Activated CD4-positive, alpha-beta memory T cell treated with anti-CD3 and anti-CD28 coated beads, Interleukin-2, amount 10 ng/mL, durations not matched to agents 7 days and 5 days (primary cell): ENCODE results near the gene SLC17A3. TPM values are rescaled to one million over a fixed set of nuclear protein-coding genes. Genes with fewer than 3 reads are reported as not detected.

ENCODE experiments used
- CTCF ChIA-PET: fragments of 350-600 bp; sonication (Branson Sonifier 250); formaldehyde crosslinking; loops from one replicate; lab custom pipeline; 2021; ENCODE audit warnings: antibody characterized with exemption, inconsistent platforms; lab: Charles Lee
- POLR2A ChIA-PET: fragments of 350-600 bp; sonication (Branson Sonifier 250); formaldehyde crosslinking; loops from one replicate; lab custom pipeline; 2021; ENCODE audit warnings: antibody characterized with exemption; lab: Charles Lee
- DNase-seq: peaks from one replicate; pipeline ENCODE4 v3.0.0-alpha.2; 2020
- H3K27ac Mint-ChIP-seq: one replicate; pipeline ENCODE4 v1.8.0; 2021; ENCODE audit warnings: mild to moderate bottlenecking, mixed read lengths
- H3K27me3 Mint-ChIP-seq: one replicate; pipeline ENCODE4 v1.8.0; 2021; ENCODE audit warnings: mixed read lengths
- H3K36me3 Mint-ChIP-seq: one replicate; pipeline ENCODE4 v1.8.0; 2021; ENCODE audit warnings: low read depth, mixed read lengths
- H3K4me1 Mint-ChIP-seq: one replicate; pipeline ENCODE4 v1.8.0; 2021; ENCODE audit warnings: mixed read lengths
- H3K4me3 Mint-ChIP-seq: one replicate; pipeline ENCODE4 v1.8.0; 2021; ENCODE audit warnings: mild to moderate bottlenecking, mixed read lengths
- H3K9me3 Mint-ChIP-seq: one replicate; pipeline ENCODE4 v1.8.0; 2021; ENCODE audit warnings: mixed read lengths
- total RNA-seq, 2 experiments: library from RNA; stranded (reverse); gene quantifications; one replicate each; pipeline ENCODE4 v1.2.3, GENCODE V29; 2021

The SLC17A3 gene
- total RNA-seq, 2 experiments from 2014 or later, result 0.15 to 0.96 TPM

DNA sequence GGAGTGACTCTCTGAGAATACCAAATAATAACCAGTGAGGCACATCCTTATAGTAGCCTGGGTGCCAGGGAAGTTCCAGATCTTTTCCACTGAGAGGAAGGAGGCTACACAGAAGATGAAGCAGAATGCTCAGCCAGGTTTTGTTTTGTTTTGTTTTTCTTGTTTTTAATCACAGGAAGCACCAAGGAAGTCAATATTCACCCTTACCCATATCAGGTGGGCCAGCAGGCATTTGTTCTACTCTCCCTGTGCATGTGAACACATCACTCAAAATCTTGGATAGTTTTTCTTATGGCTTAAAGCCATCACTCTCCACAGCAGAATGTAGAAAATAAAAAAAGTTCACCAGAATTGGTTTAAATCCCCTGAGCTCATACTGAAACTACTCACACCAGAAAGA lies 52.7 kb downstream of the SLC17A3 start:
- ChIA-PET POLR2A (no interaction called here), CTCF (interaction anchor here (1.0 to 1.6 kb wide), 2 partner anchors 17 to 103 kb away, joined by 3 read pairs; no protein-coding TSS in a partner anchor)
- Mint-ChIP-seq H3K36me3 (peaks cover 5% of the 10 kb centered on the region), H3K4me1 (peaks cover 10% of the 10 kb centered on the region), H3K27ac (no peak overlapping the region), H3K9me3 (peaks cover 3% of the 10 kb centered on the region), H3K4me3 (no peak overlapping the region), H3K27me3 (peaks cover 14% of the 10 kb centered on the region)
- no peak for DNase-seq

DNA sequence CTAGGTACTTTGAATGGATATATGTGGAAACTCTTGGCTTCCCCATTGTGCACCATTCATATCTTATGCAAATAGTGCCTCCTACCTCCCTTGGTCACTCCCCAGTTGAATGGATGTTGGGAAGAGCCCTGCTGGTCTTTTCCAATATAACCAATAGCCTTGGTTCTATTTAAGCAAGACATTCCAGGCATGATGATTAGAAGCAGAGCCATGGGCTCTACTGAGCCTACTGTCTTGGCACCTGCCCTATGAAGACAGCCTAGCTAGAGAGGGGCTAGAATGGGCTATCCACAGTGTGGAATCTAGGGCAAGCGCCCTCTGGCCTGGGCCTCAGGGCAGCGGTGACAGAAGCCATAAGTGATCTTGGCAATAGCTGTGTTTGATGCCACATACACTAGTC lies 57.8 kb downstream of the SLC17A3 start:
- Mint-ChIP-seq H3K27ac (no peak overlapping the region), H3K27me3 (peaks cover 7% of the 10 kb centered on the region), H3K4me3 (no peak overlapping the region), H3K4me1 (peaks cover 2% of the 10 kb centered on the region), H3K9me3 (no peaks in the 10 kb centered on the region), H3K36me3 (no peaks in the 10 kb centered on the region)
- POLR2A ChIA-PET, result no interaction called here
- no peak for DNase-seq
- CTCF ChIA-PET, result no interaction called here

DNA sequence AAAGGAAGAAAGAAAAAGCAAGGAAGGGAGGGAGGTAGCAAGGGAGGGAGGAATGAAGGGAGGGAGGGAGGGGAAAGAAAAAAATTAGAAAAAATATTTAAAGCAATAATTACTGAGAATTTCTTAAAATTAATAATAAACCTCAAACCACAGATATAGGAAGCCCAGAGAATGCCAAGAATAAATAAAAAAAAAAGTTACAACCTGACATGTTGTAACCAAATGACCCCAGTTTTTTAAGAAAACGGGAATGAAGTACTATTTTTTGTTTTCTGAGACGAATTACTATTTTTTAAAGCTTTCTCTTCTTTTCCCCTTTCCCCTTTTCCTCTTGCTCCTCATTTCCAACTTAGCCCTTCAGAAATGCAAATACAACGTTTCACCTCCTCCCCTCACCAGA lies 58.8 kb downstream of the SLC17A3 start:
- Mint-ChIP-seq H3K4me3 (no peak overlapping the region), H3K36me3 (no peaks in the 10 kb centered on the region), H3K4me1 (no peaks in the 10 kb centered on the region), H3K27ac (no peak overlapping the region), H3K27me3 (peaks cover 11% of the 10 kb centered on the region), H3K9me3 (no peaks in the 10 kb centered on the region)
- DNase-seq, result no peak
- POLR2A ChIA-PET, result interaction anchor here (0.6 kb wide), 1 partner anchor 14 kb away, joined by 3 read pairs; no protein-coding TSS in a partner anchor
- CTCF ChIA-PET, result no interaction called here

DNA sequence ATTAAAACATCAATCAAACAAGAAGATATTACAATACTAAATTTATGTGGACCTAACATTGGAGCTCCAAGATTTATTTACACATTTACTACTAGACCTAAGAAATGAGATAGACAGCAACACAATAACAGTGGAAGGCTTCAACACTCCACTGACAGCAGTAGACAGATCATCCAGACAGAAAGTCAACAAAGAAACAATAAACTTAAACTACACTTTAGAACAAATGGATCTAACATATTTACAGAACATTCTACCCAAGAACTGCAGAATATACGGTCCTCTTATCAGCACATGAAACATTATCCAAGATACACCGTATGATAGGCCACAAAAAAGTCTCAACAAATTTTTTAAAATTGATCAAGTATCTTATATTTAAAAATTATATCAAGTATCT lies 69.2 kb downstream of the SLC17A3 start:
- no peaks in the 10 kb centered on the region for H3K36me3 Mint-ChIP-seq
- POLR2A ChIA-PET, result no interaction called here

DNA sequence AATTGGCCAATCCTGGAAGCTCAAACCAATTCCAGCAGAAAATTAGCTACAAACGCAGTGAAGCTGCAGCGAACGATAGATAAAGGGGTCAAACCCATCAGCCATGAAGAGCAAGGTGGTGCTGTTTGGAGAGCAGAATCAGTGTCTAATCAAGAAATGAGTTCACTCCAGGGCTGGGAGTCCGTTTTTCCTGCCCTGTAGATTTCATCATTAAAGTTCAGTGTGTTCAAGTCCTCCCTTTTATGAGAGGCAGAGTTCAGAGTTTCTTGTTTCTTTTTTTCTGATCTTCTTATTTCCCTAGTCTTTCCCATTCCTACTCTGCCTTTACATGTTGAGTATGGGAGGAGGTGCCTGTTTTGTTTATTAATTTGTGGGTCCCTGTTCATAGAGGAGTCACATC lies 72.6 kb downstream of the SLC17A3 start:
- Mint-ChIP-seq H3K9me3 (no peaks in the 10 kb centered on the region), H3K27me3 (peaks cover 18% of the 10 kb centered on the region), H3K36me3 (no peaks in the 10 kb centered on the region), H3K4me3 (no peak overlapping the region), H3K4me1 (no peaks in the 10 kb centered on the region), H3K27ac (no peak overlapping the region)
- ChIA-PET POLR2A (interaction anchor here (0.6 kb wide), 1 partner anchor 14 kb away, joined by 3 read pairs; no protein-coding TSS in a partner anchor), CTCF (no interaction called here)
- DNase-seq, result no peak

More for the DNA sequence above, 69.2 kb downstream of the SLC17A3 start:
- no peak for DNase-seq
- H3K9me3 Mint-ChIP-seq, result no peaks in the 10 kb centered on the region
- H3K27ac Mint-ChIP-seq, result no peak overlapping the region
- H3K27me3 Mint-ChIP-seq, result peaks cover 15% of the 10 kb centered on the region
- no peak overlapping the region for H3K4me3 Mint-ChIP-seq
- CTCF ChIA-PET, result interaction anchor here (0.9 to 1.1 kb wide), 2 partner anchors 17 kb away, joined by 3 read pairs; no protein-coding TSS in a partner anchor
- H3K4me1 Mint-ChIP-seq, result no peaks in the 10 kb centered on the region

Other genes starting within 250 kb of the SLC17A3 start
- not detected for gene SCGN, start 222.0 kb downstream of the SLC17A3 start, total RNA-seq
- not detected for gene SLC17A4, start 119.5 kb downstream of the SLC17A3 start, total RNA-seq
- gene SLC17A1, start 42.2 kb downstream of the SLC17A3 start, total RNA-seq, result not detected
- not detected for gene SLC17A2, start 56.4 kb upstream of the SLC17A3 start, total RNA-seq
- gene TRIM38, start 88.6 kb upstream of the SLC17A3 start, total RNA-seq, result 10 to 100 TPM; 32.6 to 33.5 TPM
- gene HFE, start 213.2 kb upstream of the SLC17A3 start, total RNA-seq, result 1 to 10 TPM; 3.1 to 3.4 TPM